Cardiac muscle cell (in vitro differentiated cells and primary cell): ENCODE data around the gene TICAM2. TPM values are rescaled to one million over a fixed set of nuclear protein-coding genes. Genes with fewer than 3 reads are reported as not detected.

Experiments
- DNase-seq, 2 donors: peaks; one replicate each; pipeline versions ENCODE4 v3.0.0 to v3.0.0-alpha.2; 2010 to 2017; ENCODE audit warnings: low read depth in 1 of 2, low spot score in 1 of 2
- H3K27ac ChIP-seq: fragments of 200-600 bp; sonication (generic); 2 replicates; pipeline ENCODE4 v1.5.1; 2016
- H3K27me3 ChIP-seq: fragments of 200-600 bp; sonication (generic); 2 replicates; pipeline ENCODE4 v1.6.0; 2016; ENCODE audit warnings: control low read depth
- H3K36me3 ChIP-seq: fragments of 200-600 bp; sonication (generic); 2 replicates; pipeline ENCODE4 v1.5.1; 2016; ENCODE audit warnings: control low read depth
- H3K4me1 ChIP-seq: fragments of 200-600 bp; sonication (generic); 2 replicates; pipeline ENCODE4 v1.8.1; 2017; ENCODE audit warnings: low read depth, mild to moderate bottlenecking, mixed run types
- H3K4me3 ChIP-seq: fragments of 200-600 bp; sonication (generic); 2 replicates; pipeline ENCODE4 v1.5.1; 2016; ENCODE audit warnings: mild to moderate bottlenecking
- H3K9me3 ChIP-seq: fragments of 200-600 bp; sonication (generic); 2 replicates; pipeline ENCODE4 v1.5.1; 2017; ENCODE audit warnings: low read depth, mild to moderate bottlenecking, control low read depth
- CTCF ChIP-seq: IDR thresholded peaks from 2 replicates; pipeline ENCODE4 v1.5.1; 2012; ENCODE audit warnings: low read depth, mild to moderate bottlenecking, low read length
- polyA plus RNA-seq: library from polyadenylated mRNA; unstranded; fragments of >200 nt; fragmentation: Nextera tagmentation; extraction: Ambion mirVana; gene quantifications from 2 replicates; pipeline ENCODE4 v1.2.1, GENCODE V29; 2016
- total RNA-seq: library from RNA; depleted of rRNA; stranded (reverse); fragments of >200 nt; gene quantifications from 2 replicates; pipeline ENCODE4 v1.2.3, GENCODE V29; 2016

Gene TICAM2
- total and polyA plus RNA-seq, 2 experiments from 2014 or later, result 0.22 to 0.63 TPM

GRCh38 chr5:115594128-115595047 lies 7.9 kb downstream of the TICAM2 start:
- H3K9me3 ChIP-seq, result no peaks in the 10 kb centered on the region
- no peaks in the 10 kb centered on the region for H3K36me3 ChIP-seq
- H3K27me3 ChIP-seq, result no peaks in the 10 kb centered on the region
- no peak overlapping the region for H3K27ac ChIP-seq
- TF ChIP-seq CTCF, result no peak
- peaks cover 6% of the 10 kb centered on the region for H3K4me1 ChIP-seq
- DNase-seq, result peak in 1 of 2 donors; percentile 28
- H3K4me3 ChIP-seq, result no peak overlapping the region

DNA sequence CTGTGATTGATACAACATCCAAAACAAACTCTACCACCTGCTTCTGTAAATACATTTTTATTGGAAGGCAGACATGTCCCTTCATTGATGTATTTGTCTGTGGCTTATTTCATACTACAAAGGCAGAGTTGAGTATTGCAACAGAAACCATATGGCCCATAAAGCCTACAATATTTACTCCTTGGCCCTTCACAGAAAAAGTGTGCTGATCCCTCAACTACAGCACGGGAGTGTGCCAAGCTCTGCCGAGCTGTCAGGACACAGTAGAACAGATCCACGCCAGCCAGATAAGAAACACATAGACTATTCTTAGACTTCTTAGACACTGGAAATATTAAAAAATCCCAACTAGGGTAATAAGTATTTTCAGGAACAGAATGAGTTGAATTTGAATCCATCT lies 13.2 kb downstream of the TICAM2 start:
- Histone ChIP-seq H3K9me3 (no peaks in the 10 kb centered on the region), H3K27me3 (no peaks in the 10 kb centered on the region), H3K4me3 (no peak overlapping the region), H3K4me1 (peaks cover 15% of the 10 kb centered on the region), H3K36me3 (no peaks in the 10 kb centered on the region), H3K27ac (no peak overlapping the region)
- no peak for TF ChIP-seq CTCF
- DNase-seq, result no peak

- H3K9me3 ChIP-seq, result no peaks in the 10 kb centered on the region
- no peaks in the 10 kb centered on the region for H3K27me3 ChIP-seq
- H3K4me3 ChIP-seq, result no peak overlapping the region
- no peaks in the 10 kb centered on the region for H3K36me3 ChIP-seq
- TF ChIP-seq CTCF, result no peak
- peaks cover 15% of the 10 kb centered on the region for H3K4me1 ChIP-seq
- no peak for DNase-seq
- H3K27ac ChIP-seq, result no peak overlapping the region
These were observed 13.6 kb downstream of the TICAM2 start for GRCh38 chr5:115588640-115589039.

DNA sequence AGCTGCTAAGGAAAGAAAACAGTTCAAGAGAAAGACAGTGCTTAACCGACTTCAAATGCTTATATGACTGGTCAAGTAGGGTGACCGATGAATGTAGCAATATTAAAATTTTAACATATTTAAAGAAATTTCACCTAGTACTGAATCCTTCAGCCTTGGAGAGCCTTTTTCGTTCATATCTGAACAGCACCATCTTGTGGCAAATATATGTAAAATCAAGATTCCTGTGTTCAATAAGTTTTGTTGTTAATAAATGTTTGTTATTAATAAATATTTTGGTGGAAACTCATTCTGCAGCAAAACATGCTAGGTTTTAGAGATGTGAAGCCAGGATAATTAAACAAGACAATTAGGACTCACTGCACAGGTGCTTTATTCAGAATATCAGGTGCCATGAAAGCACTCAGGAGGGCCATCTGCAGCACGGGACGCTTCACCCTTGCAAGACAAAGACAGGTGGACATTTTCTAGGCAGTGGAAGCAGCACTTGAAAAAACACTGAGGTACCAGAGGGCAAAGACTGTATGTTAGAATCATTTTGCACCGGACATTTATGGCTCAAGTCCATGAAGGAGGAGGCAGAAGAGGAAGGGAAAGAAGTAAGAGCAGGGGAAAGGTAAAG lies 15.6 kb downstream of the TICAM2 start:
- Histone ChIP-seq H3K27me3 (no peaks in the 10 kb centered on the region), H3K27ac (no peak overlapping the region), H3K36me3 (no peaks in the 10 kb centered on the region), H3K4me3 (no peak overlapping the region), H3K9me3 (no peaks in the 10 kb centered on the region), H3K4me1 (peaks cover 15% of the 10 kb centered on the region)
- peak; percentile 39 for TF ChIP-seq CTCF
- peak; percentile 29 to 58 for DNase-seq

- Histone ChIP-seq H3K4me1 (peaks cover 15% of the 10 kb centered on the region), H3K9me3 (no peaks in the 10 kb centered on the region), H3K27me3 (no peaks in the 10 kb centered on the region), H3K36me3 (no peaks in the 10 kb centered on the region), H3K4me3 (no peak overlapping the region), H3K27ac (no peak overlapping the region)
- TF ChIP-seq CTCF, result no peak
- DNase-seq, result no peak
These were observed 17.0 kb downstream of the TICAM2 start for GRCh38 chr5:115585265-115585664.
